WTC11 (cell line): ENCODE results near the gene WNK3. TPM values are rescaled to one million over a fixed set of nuclear protein-coding genes. Genes with fewer than 3 reads are reported as not detected.

Source experiments
- ATAC-seq: fragments of 200-7000 bp; cut with Tn5 transposase; 2 replicates; pipeline ENCODE4 v1.10.0; 2021; ENCODE audit warnings: mild to moderate bottlenecking, moderate library complexity
- CTCF ChIA-PET: fragments of 300-600 bp; sonication (Branson Sonifier 250); formaldehyde crosslinking; loops from one replicate; lab custom pipeline; 2021; ENCODE audit warnings: antibody characterized with exemption; lab: Charles Lee
- POLR2A ChIA-PET: fragments of 350-600 bp; sonication (Branson Sonifier 250); formaldehyde crosslinking; loops from one replicate; lab custom pipeline; 2021; ENCODE audit warnings: antibody characterized with exemption; lab: Charles Lee
- DNase-seq: peaks from one replicate; pipeline ENCODE4 v3.0.0; 2021; ENCODE audit warnings: low spot score
- H3K27ac Mint-ChIP-seq: 2 replicates; pipeline ENCODE4 v1.8.0; 2021; ENCODE audit warnings: mixed read lengths
- H3K27me3 Mint-ChIP-seq: 2 replicates; pipeline ENCODE4 v1.8.0; 2021; ENCODE audit warnings: low read depth, mild to moderate bottlenecking, moderate library complexity, mixed read lengths
- H3K36me3 Mint-ChIP-seq: 2 replicates; pipeline ENCODE4 v1.8.0; 2021; ENCODE audit warnings: mixed read lengths
- H3K4me1 Mint-ChIP-seq: 2 replicates; pipeline ENCODE4 v1.8.0; 2022; ENCODE audit warnings: mixed read lengths
- H3K4me3 Mint-ChIP-seq: 2 replicates; pipeline ENCODE4 v1.8.0; 2021; ENCODE audit warnings: mild to moderate bottlenecking, moderate library complexity, mixed read lengths
- H3K9me3 Mint-ChIP-seq: 2 replicates; pipeline ENCODE4 v1.8.0; 2021; ENCODE audit warnings: mixed read lengths
- GABPB1 ChIP-seq: sonication (generic); formaldehyde crosslinking; IDR thresholded peaks from 2 replicates; pipeline ENCODE4 v1.8.1; 2023; ENCODE audit warnings: mild to moderate bottlenecking, missing genetic modification reagents
- IRF2 ChIP-seq: sonication (generic); formaldehyde crosslinking; IDR thresholded peaks from 2 replicates; pipeline ENCODE4 v1.8.0; 2022; ENCODE audit warnings: low read depth, missing genetic modification reagents, borderline replicate concordance
- JAZF1 ChIP-seq: fragments of 250-450 bp; sonication (Bioruptor Pico); IDR thresholded peaks from 2 replicates; pipeline ENCODE4 v1.9.0; 2021; ENCODE audit warnings: moderate library complexity, mild to moderate bottlenecking, inconsistent platforms
- JUN ChIP-seq: sonication (generic); formaldehyde crosslinking; IDR thresholded peaks from 2 replicates; pipeline ENCODE4 v1.8.0; 2023; ENCODE audit warnings: mild to moderate bottlenecking, missing genetic modification reagents
- KAT7 ChIP-seq: sonication (generic); formaldehyde crosslinking; IDR thresholded peaks from 2 replicates; pipeline ENCODE4 v1.8.1; 2023; ENCODE audit warnings: missing genetic modification reagents, mild to moderate bottlenecking, borderline replicate concordance
- NFE2L1 ChIP-seq: sonication (generic); formaldehyde crosslinking; IDR thresholded peaks from 2 replicates; pipeline ENCODE4 v1.8.1; 2023; ENCODE audit warnings: missing genetic modification reagents
- NR3C1 ChIP-seq: sonication (generic); formaldehyde crosslinking; conservative IDR thresholded peaks from 2 replicates; pipeline ENCODE4 v1.8.1; 2023; ENCODE audit warnings: low read depth, mild to moderate bottlenecking, missing genetic modification reagents
- OVOL2 ChIP-seq: fragments of 250-450 bp; sonication (Bioruptor Pico); IDR thresholded peaks from 2 replicates; pipeline ENCODE4 v1.9.0; 2021; ENCODE audit warnings: mild to moderate bottlenecking, borderline replicate concordance
- RELA ChIP-seq: sonication (generic); formaldehyde crosslinking; IDR thresholded peaks from 2 replicates; pipeline ENCODE4 v1.8.1; 2022; ENCODE audit warnings: missing genetic modification reagents, mild to moderate bottlenecking, borderline replicate concordance
- SOX15 ChIP-seq: fragments of 250-450 bp; sonication (Bioruptor Pico); IDR thresholded peaks from 2 replicates; pipeline ENCODE4 v1.9.0; 2021; ENCODE audit warnings: mild to moderate bottlenecking
- SP1 ChIP-seq: sonication (generic); formaldehyde crosslinking; conservative IDR thresholded peaks from 2 replicates; pipeline ENCODE4 v1.8.1; 2022; ENCODE audit warnings: missing genetic modification reagents
- ZBTB21 ChIP-seq: sonication (generic); formaldehyde crosslinking; IDR thresholded peaks from 2 replicates; pipeline ENCODE4 v1.8.1; 2023; ENCODE audit warnings: mild to moderate bottlenecking, missing genetic modification reagents, borderline replicate concordance
- ZNF138 ChIP-seq: sonication (generic); formaldehyde crosslinking; conservative IDR thresholded peaks from 2 replicates; pipeline ENCODE4 v1.8.1; 2022; ENCODE audit warnings: mild to moderate bottlenecking, moderate library complexity, missing genetic modification reagents
- ZNF219 ChIP-seq: sonication (generic); formaldehyde crosslinking; IDR thresholded peaks from 2 replicates; pipeline ENCODE4 v1.8.0; 2023; ENCODE audit warnings: missing genetic modification reagents, mild to moderate bottlenecking, borderline replicate concordance
- ZNF232 ChIP-seq: sonication (generic); formaldehyde crosslinking; IDR thresholded peaks from 2 replicates; pipeline ENCODE4 v1.8.0; 2022; ENCODE audit warnings: mild to moderate bottlenecking, missing genetic modification reagents
- ZNF263 ChIP-seq: sonication (generic); formaldehyde crosslinking; IDR thresholded peaks from 2 replicates; pipeline ENCODE4 v1.8.1; 2022; ENCODE audit warnings: low read depth, mild to moderate bottlenecking, moderate library complexity, missing genetic modification reagents
- ZNF317 ChIP-seq: sonication (generic); formaldehyde crosslinking; IDR thresholded peaks from 2 replicates; pipeline ENCODE4 v1.8.1; 2023; ENCODE audit warnings: low read depth, mild to moderate bottlenecking, moderate library complexity, missing genetic modification reagents, borderline replicate concordance
- ZNF423 ChIP-seq: fragments of 250-450 bp; sonication (Bioruptor Pico); IDR thresholded peaks from 2 replicates; pipeline ENCODE4 v2.1.2; 2022; ENCODE audit warnings: mild to moderate bottlenecking, moderate library complexity
- ZNF671 ChIP-seq: fragments of 250-450 bp; sonication (Bioruptor Pico); IDR thresholded peaks from 2 replicates; pipeline ENCODE4 v1.8.0; 2021; ENCODE audit warnings: mild to moderate bottlenecking
- total RNA-seq: library from RNA; stranded (reverse); gene quantifications from 3 replicates; pipeline ENCODE4 v1.2.3, GENCODE V29; 2021
- TF ChIP-seq, protein P1 (sequence below): sonication (generic); formaldehyde crosslinking; IDR thresholded peaks from 2 replicates; pipeline ENCODE4 v1.8.1; 2022; ENCODE audit warnings: low read depth, mild to moderate bottlenecking, moderate library complexity, missing genetic modification reagents, borderline replicate concordance
- TF ChIP-seq, protein P2 (sequence below): fragments of 200-600 bp; IDR thresholded peaks from 2 replicates; pipeline ENCODE4 v1.8.0; 2022; ENCODE audit warnings: antibody characterized with exemption
- TF ChIP-seq, protein P3 (sequence below): sonication (generic); formaldehyde crosslinking; IDR thresholded peaks from 2 replicates; pipeline ENCODE4 v1.8.1; 2023; ENCODE audit warnings: mild to moderate bottlenecking, moderate library complexity, missing genetic modification reagents
- TF ChIP-seq, protein P4 (sequence below): sonication (generic); formaldehyde crosslinking; IDR thresholded peaks from 2 replicates; pipeline ENCODE4 v1.8.0; 2022; ENCODE audit warnings: mild to moderate bottlenecking, missing genetic modification reagents
- TF ChIP-seq, protein P5 (sequence below): fragments of 250-450 bp; sonication (Bioruptor Pico); IDR thresholded peaks from 2 replicates; pipeline ENCODE4 v1.9.0; 2021; ENCODE audit warnings: moderate library complexity, mild to moderate bottlenecking, inconsistent platforms, borderline replicate concordance

WNK3 gene
- total RNA-seq, 1 experiment from 2014 or later = 27.5 TPM

DNA sequence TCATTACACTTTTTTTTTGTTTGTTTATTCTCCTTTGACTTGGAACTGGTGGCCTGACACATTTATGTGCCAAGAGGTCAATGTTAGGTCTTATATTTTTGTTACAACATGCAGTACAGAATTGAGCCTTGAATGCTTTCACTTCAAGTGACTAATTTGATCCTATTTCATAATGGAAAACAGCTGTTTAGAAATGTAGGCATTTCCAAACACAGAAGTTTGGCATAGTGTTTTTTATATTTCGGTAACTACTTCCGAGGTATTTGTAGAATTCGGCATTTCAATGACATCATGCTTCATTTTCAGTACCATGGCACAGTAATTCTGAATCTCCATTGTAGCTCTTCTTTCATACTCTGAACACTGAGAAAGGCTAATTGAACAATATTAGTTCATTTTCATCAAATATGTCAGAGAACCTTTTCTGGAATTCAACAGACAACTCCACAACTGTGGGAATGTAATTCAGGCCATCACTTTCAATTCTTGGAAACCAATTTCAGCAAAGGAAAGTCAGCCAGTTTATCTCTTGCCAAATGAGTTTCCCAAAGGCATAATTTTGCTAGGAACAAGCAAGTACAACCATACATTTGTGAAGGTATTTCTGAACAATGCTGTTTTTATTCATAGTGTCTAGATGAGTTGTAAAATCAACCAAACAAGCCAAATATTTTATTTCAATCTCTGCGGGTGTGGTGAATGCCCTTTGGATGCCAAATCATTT is 186.2 kb downstream of the WNK3 start (continued):
- no peak for TF ChIP-seq RELA (CRISPR knock-in tag)
- no peak for TF ChIP-seq SP1 (CRISPR knock-in tag)
- TF ChIP-seq, all 79 proteins: peak for 0

DNA sequence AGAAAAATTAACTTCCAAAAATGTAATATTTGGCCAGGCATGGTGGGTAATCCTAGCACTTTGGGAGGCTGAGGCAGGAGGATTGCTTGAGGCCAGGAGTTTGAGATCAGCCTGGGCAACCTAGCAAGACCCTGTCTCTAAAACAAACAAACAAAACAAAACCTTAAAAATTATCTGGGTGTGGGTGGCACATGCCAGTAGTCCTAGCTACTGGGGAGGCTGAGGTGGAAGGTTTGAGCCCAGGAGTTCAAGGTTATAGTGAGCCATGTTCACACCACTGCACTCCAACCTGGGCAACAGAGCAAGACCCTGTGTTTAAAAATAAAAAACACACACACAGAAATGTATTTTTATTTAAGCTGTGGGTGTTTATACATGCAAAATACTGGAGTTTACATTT is 186.8 kb downstream of the WNK3 start:
- TF ChIP-seq OVOL2 (no peak), GABPB1 (no peak)
- no peak for DNase-seq
- Mint-ChIP-seq H3K4me3 (no peak overlapping the region), H3K4me1 (peaks cover 6% of the 10 kb centered on the region), H3K27me3 (no peaks in the 10 kb centered on the region), H3K27ac (no peak overlapping the region), H3K36me3 (peaks cover 10% of the 10 kb centered on the region), H3K9me3 (no peaks in the 10 kb centered on the region)
- no peak for ATAC-seq
- ChIA-PET CTCF (no interaction called here), POLR2A (interaction anchor here (0.8 kb wide), 1 partner anchor 9 kb away, joined by 3 read pairs; no protein-coding TSS in a partner anchor)

DNA sequence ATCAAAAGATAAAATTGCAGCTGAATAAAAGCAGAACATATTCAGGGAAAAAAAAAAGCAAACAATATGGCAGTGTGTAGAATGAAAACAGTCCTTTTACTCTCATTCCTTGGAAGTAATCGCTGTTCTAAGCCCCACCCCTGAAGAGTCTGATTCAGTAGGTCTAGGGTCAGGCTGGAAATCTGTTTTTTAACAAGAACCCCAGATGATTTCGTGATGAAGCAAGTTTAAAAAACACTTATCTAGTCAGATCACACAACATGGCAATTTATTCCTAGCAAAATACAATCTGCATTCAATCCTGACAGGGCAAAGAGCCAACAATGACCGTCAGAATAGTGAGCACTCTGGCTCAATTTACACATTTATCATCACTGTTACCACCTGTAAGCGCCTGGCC is 190.9 kb downstream of the WNK3 start:
- no peak for ATAC-seq
- POLR2A ChIA-PET = interaction anchor here (0.6 kb wide), 1 partner anchor 10 kb away, joined by 4 read pairs; no protein-coding TSS in a partner anchor
- TF ChIP-seq ZNF263 (CRISPR knock-in tag) = no peak
- no peak for TF ChIP-seq ZNF317 (CRISPR knock-in tag)
- TF ChIP-seq JUN (CRISPR knock-in tag) = no peak
- TF ChIP-seq, protein P1, sequence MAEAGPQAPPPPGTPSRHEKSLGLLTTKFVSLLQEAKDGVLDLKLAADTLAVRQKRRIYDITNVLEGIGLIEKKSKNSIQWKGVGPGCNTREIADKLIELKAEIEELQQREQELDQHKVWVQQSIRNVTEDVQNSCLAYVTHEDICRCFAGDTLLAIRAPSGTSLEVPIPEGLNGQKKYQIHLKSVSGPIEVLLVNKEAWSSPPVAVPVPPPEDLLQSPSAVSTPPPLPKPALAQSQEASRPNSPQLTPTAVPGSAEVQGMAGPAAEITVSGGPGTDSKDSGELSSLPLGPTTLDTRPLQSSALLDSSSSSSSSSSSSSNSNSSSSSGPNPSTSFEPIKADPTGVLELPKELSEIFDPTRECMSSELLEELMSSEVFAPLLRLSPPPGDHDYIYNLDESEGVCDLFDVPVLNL (CRISPR knock-in tag) = no peak
- TF ChIP-seq ZNF219 (CRISPR knock-in tag) = no peak
- no peak for TF ChIP-seq SOX15
- TF ChIP-seq, all 79 proteins: peak for 0
- no peak overlapping the region for H3K4me3 Mint-ChIP-seq
- peaks cover 4% of the 10 kb centered on the region; the same call in 1 of the 2 replicates for H3K9me3 Mint-ChIP-seq
- no peaks in the 10 kb centered on the region for H3K36me3 Mint-ChIP-seq
- peaks cover 9% of the 10 kb centered on the region for H3K4me1 Mint-ChIP-seq
- H3K27ac Mint-ChIP-seq = no peak overlapping the region
- CTCF ChIA-PET = no interaction called here
- H3K27me3 Mint-ChIP-seq = no peaks in the 10 kb centered on the region
- DNase-seq = no peak

DNA sequence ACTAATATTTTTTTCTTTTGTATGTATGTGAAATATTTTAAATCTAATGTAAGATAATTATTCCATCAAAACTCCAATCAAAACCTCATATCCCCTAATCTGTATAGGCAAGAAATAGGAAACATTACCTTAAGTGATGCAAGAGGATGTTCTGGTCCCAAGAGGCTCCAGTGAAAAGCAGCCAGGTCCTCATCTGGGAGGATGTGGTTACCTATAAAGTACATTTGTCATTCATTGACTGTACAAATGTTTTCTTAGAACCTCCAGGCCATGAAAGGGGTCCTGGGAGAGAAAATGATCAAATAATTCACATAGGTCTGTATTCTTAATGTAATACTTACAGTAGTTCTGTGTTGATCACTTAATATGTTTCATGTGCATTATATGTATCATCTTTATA is 200.3 kb downstream of the WNK3 start:
- CTCF ChIA-PET = no interaction called here
- no peak for DNase-seq
- no peak for ATAC-seq
- no peaks in the 10 kb centered on the region for H3K27me3 Mint-ChIP-seq
- no peak overlapping the region for H3K27ac Mint-ChIP-seq
- H3K4me1 Mint-ChIP-seq = no peaks in the 10 kb centered on the region
- POLR2A ChIA-PET = no interaction called here
- no peak overlapping the region for H3K4me3 Mint-ChIP-seq
- no peaks in the 10 kb centered on the region for H3K9me3 Mint-ChIP-seq
- H3K36me3 Mint-ChIP-seq = no peaks in the 10 kb centered on the region
- TF ChIP-seq ZNF232 (CRISPR knock-in tag) (no peak), IRF2 (CRISPR knock-in tag) (no peak), ZBTB21 (CRISPR knock-in tag) (no peak), ZNF263 (CRISPR knock-in tag) (no peak), NR3C1 (no peak), ZNF671 (no peak), ZNF138 (no peak), KAT7 (CRISPR knock-in tag) (no peak), ZNF423 (CRISPR knock-in tag) (no peak), ZNF317 (CRISPR knock-in tag) (no peak), ZNF219 (CRISPR knock-in tag) (no peak), JAZF1 (CRISPR knock-in tag) (no peak), NFE2L1 (no peak)
- TF ChIP-seq, protein P2, sequence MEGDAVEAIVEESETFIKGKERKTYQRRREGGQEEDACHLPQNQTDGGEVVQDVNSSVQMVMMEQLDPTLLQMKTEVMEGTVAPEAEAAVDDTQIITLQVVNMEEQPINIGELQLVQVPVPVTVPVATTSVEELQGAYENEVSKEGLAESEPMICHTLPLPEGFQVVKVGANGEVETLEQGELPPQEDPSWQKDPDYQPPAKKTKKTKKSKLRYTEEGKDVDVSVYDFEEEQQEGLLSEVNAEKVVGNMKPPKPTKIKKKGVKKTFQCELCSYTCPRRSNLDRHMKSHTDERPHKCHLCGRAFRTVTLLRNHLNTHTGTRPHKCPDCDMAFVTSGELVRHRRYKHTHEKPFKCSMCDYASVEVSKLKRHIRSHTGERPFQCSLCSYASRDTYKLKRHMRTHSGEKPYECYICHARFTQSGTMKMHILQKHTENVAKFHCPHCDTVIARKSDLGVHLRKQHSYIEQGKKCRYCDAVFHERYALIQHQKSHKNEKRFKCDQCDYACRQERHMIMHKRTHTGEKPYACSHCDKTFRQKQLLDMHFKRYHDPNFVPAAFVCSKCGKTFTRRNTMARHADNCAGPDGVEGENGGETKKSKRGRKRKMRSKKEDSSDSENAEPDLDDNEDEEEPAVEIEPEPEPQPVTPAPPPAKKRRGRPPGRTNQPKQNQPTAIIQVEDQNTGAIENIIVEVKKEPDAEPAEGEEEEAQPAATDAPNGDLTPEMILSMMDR = no peak
- TF ChIP-seq, protein P3, sequence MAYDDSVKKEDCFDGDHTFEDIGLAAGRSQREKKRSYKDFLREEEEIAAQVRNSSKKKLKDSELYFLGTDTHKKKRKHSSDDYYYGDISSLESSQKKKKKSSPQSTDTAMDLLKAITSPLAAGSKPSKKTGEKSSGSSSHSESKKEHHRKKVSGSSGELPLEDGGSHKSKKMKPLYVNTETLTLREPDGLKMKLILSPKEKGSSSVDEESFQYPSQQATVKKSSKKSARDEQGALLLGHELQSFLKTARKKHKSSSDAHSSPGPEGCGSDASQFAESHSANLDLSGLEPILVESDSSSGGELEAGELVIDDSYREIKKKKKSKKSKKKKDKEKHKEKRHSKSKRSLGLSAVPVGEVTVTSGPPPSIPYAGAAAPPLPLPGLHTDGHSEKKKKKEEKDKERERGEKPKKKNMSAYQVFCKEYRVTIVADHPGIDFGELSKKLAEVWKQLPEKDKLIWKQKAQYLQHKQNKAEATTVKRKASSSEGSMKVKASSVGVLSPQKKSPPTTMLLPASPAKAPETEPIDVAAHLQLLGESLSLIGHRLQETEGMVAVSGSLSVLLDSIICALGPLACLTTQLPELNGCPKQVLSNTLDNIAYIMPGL (CRISPR knock-in tag) = no peak
- TF ChIP-seq, protein P4, sequence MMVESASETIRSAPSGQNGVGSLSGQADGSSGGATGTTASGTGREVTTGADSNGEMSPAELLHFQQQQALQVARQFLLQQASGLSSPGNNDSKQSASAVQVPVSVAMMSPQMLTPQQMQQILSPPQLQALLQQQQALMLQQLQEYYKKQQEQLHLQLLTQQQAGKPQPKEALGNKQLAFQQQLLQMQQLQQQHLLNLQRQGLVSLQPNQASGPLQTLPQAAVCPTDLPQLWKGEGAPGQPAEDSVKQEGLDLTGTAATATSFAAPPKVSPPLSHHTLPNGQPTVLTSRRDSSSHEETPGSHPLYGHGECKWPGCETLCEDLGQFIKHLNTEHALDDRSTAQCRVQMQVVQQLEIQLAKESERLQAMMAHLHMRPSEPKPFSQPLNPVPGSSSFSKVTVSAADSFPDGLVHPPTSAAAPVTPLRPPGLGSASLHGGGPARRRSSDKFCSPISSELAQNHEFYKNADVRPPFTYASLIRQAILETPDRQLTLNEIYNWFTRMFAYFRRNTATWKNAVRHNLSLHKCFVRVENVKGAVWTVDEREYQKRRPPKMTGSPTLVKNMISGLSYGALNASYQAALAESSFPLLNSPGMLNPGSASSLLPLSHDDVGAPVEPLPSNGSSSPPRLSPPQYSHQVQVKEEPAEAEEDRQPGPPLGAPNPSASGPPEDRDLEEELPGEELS = no peak
- TF ChIP-seq, protein P5, sequence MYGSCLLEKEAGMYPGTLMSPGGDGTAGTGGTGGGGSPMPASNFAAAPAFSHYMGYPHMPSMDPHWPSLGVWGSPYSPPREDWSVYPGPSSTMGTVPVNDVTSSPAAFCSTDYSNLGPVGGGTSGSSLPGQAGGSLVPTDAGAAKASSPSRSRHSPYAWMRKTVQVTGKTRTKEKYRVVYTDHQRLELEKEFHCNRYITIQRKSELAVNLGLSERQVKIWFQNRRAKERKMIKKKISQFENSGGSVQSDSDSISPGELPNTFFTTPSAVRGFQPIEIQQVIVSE (CRISPR knock-in tag) = no peak
